HG03280 (cell line): ENCODE measurements around the gene PEPD.
"Not testable (repeated sequence)": the region's sequence is repeated elsewhere in the genome, so short reads cannot be mapped to it uniquely, and the experiment has no call there.

Source experiments
- ATAC-seq: cut with Tn5 transposase; IDR thresholded peaks from one replicate; pipeline ENCODE4 v1.9.1; 2021; ENCODE audit warnings: mild to moderate bottlenecking, moderate library complexity; ENCODE audit not compliant: unreplicated experiment

Gene PEPD

GRCh38 chr19:33499671-33500506 lies 21.7 kb downstream of the PEPD start:
- no peak for ATAC-seq

- no peak for ATAC-seq
Measured at GRCh38 chr19:33499248-33499647, 22.3 kb downstream of the PEPD start.

DNA sequence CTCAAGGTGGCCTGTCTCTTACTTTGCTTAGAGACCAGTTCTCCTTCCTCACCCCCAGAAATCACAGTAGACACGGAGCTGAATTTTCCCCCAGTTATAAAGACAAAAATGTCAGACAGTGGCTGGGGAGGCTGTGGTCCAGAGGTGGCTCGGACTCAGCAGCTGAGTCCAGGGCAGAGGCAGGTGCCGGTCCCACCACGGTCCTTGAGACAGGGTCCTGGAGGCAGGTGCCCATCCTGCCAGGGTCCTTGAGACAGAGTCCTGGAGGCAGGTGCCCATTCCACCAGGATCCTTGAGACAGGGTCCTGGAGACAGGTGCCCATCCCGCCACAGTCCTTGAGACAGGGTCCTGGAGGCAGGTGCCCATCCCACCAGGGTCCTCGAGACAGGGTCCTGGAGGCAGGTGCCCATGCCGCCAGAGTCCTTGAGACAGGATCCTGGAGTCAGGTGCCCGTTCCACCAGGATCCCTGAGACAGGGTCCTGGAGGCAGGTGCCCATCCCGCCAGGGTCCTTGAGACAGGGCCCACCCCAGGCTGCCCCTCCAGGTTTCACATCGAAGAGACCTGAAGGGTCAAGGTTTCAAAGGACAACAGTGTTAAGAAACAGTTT lies 23.1 kb downstream of the PEPD start:
- no peak for ATAC-seq

GRCh38 chr19:33497778-33498175 lies 23.8 kb downstream of the PEPD start:
- ATAC-seq = no peak

DNA sequence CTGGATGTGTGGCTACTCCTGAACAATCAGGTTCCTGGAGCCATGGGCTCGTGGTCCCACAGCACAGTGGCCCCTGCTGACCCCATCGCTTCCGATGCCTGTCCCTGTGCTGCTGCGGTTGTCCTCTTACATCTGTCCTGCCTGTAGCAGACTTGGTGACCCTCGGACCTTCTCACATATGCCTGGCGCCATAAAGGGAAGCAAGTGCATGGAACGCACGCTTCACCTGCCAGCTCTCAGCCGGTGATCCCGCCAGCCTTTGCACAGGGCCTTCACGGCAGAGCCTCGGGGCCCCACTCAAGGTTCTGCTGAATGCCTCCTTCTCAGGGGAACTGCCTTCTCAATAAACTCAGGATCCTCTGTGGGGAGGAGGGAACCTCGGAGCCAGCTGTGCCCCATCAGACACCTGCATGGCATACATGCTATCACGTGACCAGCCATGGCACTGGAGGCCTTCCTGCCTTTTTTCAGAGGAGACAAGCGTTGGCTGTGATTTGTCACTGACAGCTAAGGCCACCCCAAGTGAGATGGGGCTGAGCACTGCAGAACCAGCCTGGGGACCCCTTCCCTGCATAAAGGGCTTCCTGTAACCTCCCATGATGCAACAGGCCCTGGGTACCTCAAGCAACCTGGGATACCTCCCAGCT lies 24.3 kb downstream of the PEPD start:
- no peak for ATAC-seq

DNA sequence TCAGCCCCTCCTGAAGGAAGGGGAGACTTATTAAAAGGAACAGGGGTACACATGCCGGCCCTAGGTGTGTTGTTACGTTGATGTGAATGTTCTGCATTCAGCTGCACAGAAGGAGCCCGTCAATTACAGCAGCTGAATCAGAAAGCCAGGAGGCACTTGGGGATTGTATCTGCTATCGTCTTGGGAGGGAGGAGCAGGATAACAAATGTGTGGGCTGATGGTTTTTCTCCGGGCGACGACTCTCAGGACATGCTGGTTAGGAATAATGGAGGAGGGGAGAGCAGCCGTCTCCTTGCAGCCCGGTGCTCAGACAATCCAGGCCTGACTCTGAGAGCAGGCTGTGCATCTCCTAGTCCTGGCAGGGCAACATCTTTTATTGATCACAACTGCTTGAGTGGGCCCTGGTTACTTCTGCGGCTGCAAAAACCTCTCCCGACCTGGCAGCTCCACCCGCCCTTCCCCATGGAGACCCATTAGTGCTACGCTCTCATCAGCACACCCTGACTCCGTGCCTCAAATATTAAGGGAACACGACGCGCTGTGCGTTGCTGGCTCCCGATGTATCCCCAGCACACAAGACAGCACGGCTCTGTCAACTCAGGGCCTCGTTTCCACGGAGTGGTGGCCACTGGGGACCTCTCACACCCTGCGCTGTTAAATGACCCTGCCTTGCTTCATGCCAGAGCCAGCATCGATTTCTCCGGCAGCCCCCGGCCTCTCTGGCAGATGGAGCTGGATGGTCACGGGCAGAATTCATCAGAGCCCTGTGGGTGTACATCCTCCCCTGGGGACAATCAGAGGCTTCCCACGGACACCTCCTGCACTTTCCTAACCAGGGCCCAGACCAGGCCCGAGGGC lies 25.3 kb downstream of the PEPD start:
- ATAC-seq = no peak

GRCh38 chr19:33493401-33494275 lies 28.0 kb downstream of the PEPD start:
- ATAC-seq = no peak

GRCh38 chr19:33492951-33493350 lies 28.6 kb downstream of the PEPD start:
- no peak for ATAC-seq

DNA sequence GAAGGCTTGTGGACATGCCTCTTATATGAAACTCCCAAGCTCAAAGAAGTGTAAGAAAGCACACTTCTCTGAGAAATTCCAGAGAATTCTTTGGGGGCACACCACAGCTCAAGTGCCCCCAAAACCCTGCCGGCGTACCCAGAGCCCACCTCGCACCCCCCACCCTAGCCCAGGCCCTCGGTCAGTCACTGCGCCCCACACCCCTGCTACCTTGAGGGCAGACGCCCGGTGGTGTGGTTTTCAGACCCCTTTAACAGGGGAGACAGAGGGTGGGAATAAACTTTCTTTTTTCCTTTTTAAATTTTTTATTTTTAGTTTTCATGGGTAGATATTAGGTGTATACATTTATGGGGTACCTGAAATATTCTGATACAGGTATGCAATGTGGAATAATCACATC lies 29.5 kb downstream of the PEPD start:
- ATAC-seq = no peak

GRCh38 chr19:33490596-33490995 lies 31.0 kb downstream of the PEPD start:
- ATAC-seq = not testable (repeated sequence)

GRCh38 chr19:33490041-33490451 lies 31.5 kb downstream of the PEPD start:
- ATAC-seq = no peak

GRCh38 chr19:33488826-33489225 lies 32.8 kb downstream of the PEPD start:
- ATAC-seq = no peak

DNA sequence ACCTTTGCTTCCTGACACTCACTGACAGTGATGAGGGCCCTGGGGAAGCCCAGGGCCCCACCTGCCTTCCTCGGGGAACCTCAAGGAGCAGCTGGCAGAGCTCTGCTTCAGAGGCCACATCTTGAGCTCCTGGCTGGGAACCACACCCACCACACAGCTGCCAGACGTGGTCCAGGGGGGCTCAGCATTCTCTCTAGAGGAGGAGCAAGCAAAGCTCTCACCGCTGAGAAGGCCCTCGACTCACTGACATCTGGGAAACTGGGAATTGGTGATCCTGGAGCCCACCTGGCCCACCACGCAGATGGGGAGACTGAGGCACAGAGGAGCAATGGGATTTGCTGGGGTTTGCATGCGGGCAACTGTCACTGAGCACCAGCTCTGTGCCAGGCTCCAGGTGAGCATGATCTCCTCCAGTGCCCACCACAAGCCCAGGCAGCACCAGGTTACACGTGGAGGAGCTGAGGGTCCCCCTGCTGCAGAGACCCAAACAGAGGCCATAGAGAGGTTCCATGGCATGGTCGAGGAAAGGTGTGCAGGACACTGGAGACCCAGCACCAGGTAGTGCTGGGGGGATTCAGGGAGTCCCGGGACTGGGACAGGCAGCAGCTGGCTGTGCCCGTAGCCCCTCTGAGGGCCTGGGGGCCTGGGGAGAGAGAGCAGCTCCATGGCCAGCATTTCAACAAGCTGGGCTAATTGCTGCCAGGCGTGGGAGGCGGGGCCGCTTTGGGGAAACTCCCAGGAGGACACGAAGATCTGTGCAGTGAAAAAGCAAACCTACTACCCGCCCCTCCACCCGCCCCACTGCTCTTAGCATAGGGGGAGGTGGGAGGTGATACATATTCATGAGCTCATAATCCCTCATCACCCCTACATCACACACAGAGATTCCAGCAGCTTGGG lies 33.4 kb downstream of the PEPD start:
- ATAC-seq = no peak

- no peak for ATAC-seq
Measured at GRCh38 chr19:33486936-33487811, 34.4 kb downstream of the PEPD start.

- ATAC-seq = no peak
Measured at GRCh38 chr19:33486407-33486806, 35.2 kb downstream of the PEPD start.

GRCh38 chr19:33484226-33484774 lies 37.3 kb downstream of the PEPD start:
- no peak for ATAC-seq

DNA sequence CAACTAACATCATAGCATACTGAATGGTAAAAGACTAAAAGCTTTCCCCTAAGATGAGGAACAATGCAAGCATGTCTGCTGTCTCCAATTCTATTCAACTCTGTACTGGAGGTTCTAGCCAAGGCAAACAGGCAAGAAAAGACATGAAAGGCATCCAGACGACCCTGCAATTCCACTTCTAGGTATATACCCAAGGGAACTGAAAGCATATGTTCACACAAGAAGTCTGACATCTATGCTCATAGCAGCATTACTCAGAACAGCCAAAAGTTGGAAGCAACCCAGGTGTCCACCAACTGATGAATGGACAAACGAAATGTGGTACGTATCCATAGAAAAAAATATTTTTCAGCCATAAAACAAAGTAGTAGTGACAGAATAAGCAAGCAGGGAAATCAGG lies 39.1 kb downstream of the PEPD start:
- ATAC-seq = no peak

GRCh38 chr19:33481863-33482262 lies 39.7 kb downstream of the PEPD start:
- no peak for ATAC-seq
